Pancreas (tissue), 10 donors: ENCODE data around the gene ERN1. TPM values are rescaled to one million over a fixed set of nuclear protein-coding genes. Genes with fewer than 3 reads are reported as not detected.

Experiments
- ATAC-seq, 4 donors: fragments of 200-7000 bp; cut with Tn5 transposase; one replicate each; pipeline versions ENCODE4 v1.8.0 to v1.9.1; 2020; ENCODE audit warnings: mild to moderate bottlenecking in 4 of 4, moderate library complexity in 4 of 4
- DNase-seq, 6 donors: peaks; one replicate each; pipeline ENCODE4 v3.0.0-alpha.2; 2020
- FAIRE-seq: peaks from 2 replicates; lab custom pipeline; 2012; peaks lifted over from hg19 to GRCh38; lab: Jason Lieb, UNC
- H3K27ac ChIP-seq, 4 donors: fragments of 200-600 bp; sonication (generic); 1 replicate in 3 of 4; 2 replicates in 1 of 4; pipeline versions ENCODE4 v1.5.0 to v1.8.0; 2020
- H3K27me3 ChIP-seq, 4 donors: fragments of 200-600 bp; one replicate each; pipeline ENCODE4 v1.8.0; 2021
- H3K36me3 ChIP-seq, 3 donors: fragments of 200-600 bp; sonication (generic) in 1 of 3; one replicate each; pipeline versions ENCODE4 v1.5.0 to v1.8.0; 2020 to 2021
- H3K4me1 ChIP-seq, 3 donors: fragments of 200-600 bp; one replicate each; pipeline ENCODE4 v1.8.0; 2021
- H3K4me3 ChIP-seq, 4 donors: fragments of 200-600 bp; sonication (generic) in 2 of 4; one replicate each; pipeline versions ENCODE4 v1.5.0 to v1.8.0; 2020 to 2021
- H3K9me3 ChIP-seq, 4 donors: fragments of 200-600 bp; one replicate each; pipeline ENCODE4 v1.8.0; 2021
- WGBS, 2 donors: extraction: QIAGEN DNeasy Blood & Tissue Kit; methylation state at CpG; one replicate each; pipeline ENCODE4 v1.1.7; 2013; 5-methylcytosine and 5-hydroxymethylcytosine counted together
- intact Hi-C, 3 donors: fragments of 100-400 bp; cut with DNase I; formaldehyde crosslinking; loops; one replicate each; pipeline versions ENCODE4 v1.11.1 to v1.14.2; 2022
- polyA plus RNA-seq, 2 donors: library from polyadenylated mRNA; stranded (reverse); fragments of 200-250 nt; gene quantifications; one replicate each; pipeline ENCODE4 v1.2.3, GENCODE V29; 2013
- total RNA-seq, 6 donors: library from RNA; stranded (reverse); fragmentation: NEBNext Ultra II Directional in 4 of 6; extraction: Animal tissue kit (Norgen Biotek cat#: 25700) in 4 of 6; gene quantifications; one replicate each; pipeline versions ENCODE4 v1.2.1 to v1.2.4, GENCODE V29; 2021 to 2023
- TF ChIP-seq, protein P1 (sequence below), 4 donors: fragments of 200-600 bp; sonication (generic) in 3 of 4; IDR thresholded peaks; one replicate each; pipeline versions ENCODE4 v1.5.0 to v1.8.0; 2021; ENCODE audit warnings: antibody characterized with exemption in 4 of 4
- donor health status: healthy with polysubstance abuse.
- donor health status: DM: no; HTN: no; CAD: no; lungs with moderate emphysema.
- donor health status: DM: no; HTN: no; CAD: no.
- donor health status: control.
- donor health status: control.
- donor health status: Bipolar disorder and iron deficiency.
- donor health status: DM: yes; HTN: yes; CAD: no.
- donor health status: DM: no; HTN: no; CAD: no.
- donor health status: DM: no; HTN: no; CAD: no.
- donor health status: DM: yes; HTN: yes; CAD: no.

Gene ERN1
- total and polyA plus RNA-seq, 8 donors = 10.4 to 151 (median 39.1) TPM

- 35 to 47% methylated on average over 2 of the region's 2 CpGs for WGBS, 2 donors
- FAIRE-seq = no peak
These were observed 16.9 kb downstream of the ERN1 start for GRCh38 chr17:64113006-64113405.

GRCh38 chr17:64111831-64112230 lies 18.1 kb downstream of the ERN1 start:
- DNase-seq (no peak), ATAC-seq (no peak), FAIRE-seq (no peak)
- Histone ChIP-seq H3K4me3 (no peak overlapping the region), H3K9me3 (no peaks in the 10 kb centered on the region), H3K4me1 (peaks cover 58 to 92% (median 66%) of the 10 kb centered on the region in 3 donors), H3K27me3 (no peaks in the 10 kb centered on the region), H3K27ac (peak overlapping the region in 2 of 4 donors; percentile 19 to 70), H3K36me3 (no peaks in the 10 kb centered on the region)
- TF ChIP-seq, protein P1, sequence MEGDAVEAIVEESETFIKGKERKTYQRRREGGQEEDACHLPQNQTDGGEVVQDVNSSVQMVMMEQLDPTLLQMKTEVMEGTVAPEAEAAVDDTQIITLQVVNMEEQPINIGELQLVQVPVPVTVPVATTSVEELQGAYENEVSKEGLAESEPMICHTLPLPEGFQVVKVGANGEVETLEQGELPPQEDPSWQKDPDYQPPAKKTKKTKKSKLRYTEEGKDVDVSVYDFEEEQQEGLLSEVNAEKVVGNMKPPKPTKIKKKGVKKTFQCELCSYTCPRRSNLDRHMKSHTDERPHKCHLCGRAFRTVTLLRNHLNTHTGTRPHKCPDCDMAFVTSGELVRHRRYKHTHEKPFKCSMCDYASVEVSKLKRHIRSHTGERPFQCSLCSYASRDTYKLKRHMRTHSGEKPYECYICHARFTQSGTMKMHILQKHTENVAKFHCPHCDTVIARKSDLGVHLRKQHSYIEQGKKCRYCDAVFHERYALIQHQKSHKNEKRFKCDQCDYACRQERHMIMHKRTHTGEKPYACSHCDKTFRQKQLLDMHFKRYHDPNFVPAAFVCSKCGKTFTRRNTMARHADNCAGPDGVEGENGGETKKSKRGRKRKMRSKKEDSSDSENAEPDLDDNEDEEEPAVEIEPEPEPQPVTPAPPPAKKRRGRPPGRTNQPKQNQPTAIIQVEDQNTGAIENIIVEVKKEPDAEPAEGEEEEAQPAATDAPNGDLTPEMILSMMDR (IDR thresholded peaks at IDR 0.05) = no peak
- WGBS, 2 donors = 68 to 82% methylated on average over 4 of the region's 4 CpGs
- intact Hi-C loops = no loop called here

More at GRCh38 chr17:64113006-64113405, 16.9 kb downstream of the ERN1 start:
- Histone ChIP-seq H3K9me3 (no peaks in the 10 kb centered on the region), H3K4me3 (no peak overlapping the region), H3K27me3 (no peaks in the 10 kb centered on the region), H3K4me1 (peaks cover 54 to 94% (median 62%) of the 10 kb centered on the region in 3 donors), H3K36me3 (no peaks in the 10 kb centered on the region), H3K27ac (peak overlapping the region in 2 of 4 donors; percentile 42 to 84)
- ATAC-seq (no peak), DNase-seq (no peak)
- TF ChIP-seq, protein P1 (IDR thresholded peaks at IDR 0.05) = no peak
- intact Hi-C loops = no loop called here

GRCh38 chr17:64110379-64111152 lies 19.4 kb downstream of the ERN1 start:
- ATAC-seq (no peak), FAIRE-seq (no peak), DNase-seq (no peak)
- intact Hi-C loops = no loop called here
- no peak overlapping the region for H3K4me3 ChIP-seq
- H3K4me1 ChIP-seq = peaks cover 59 to 91% (median 75%) of the 10 kb centered on the region in 3 donors
- H3K27ac ChIP-seq = peak overlapping the region in 1 of 4 donors; percentile 70
- TF ChIP-seq, protein P1 (IDR thresholded peaks at IDR 0.05) = no peak
- WGBS, 2 donors = 57 to 60% methylated on average over 12 of the region's 12 CpGs
- H3K9me3 ChIP-seq = no peaks in the 10 kb centered on the region
- H3K27me3 ChIP-seq = no peaks in the 10 kb centered on the region
- H3K36me3 ChIP-seq = no peaks in the 10 kb centered on the region

- no peaks in the 10 kb centered on the region for H3K27me3 ChIP-seq
- 86 to 93% methylated on average over 5 of the region's 5 CpGs for WGBS, 2 donors
- TF ChIP-seq, protein P1 (IDR thresholded peaks at IDR 0.05) = no peak
- H3K4me3 ChIP-seq = no peak overlapping the region
- intact Hi-C loops = no loop called here
- peak overlapping the region in 2 of 4 donors; percentile 25 to 70 for H3K27ac ChIP-seq
- ATAC-seq (no peak), FAIRE-seq (no peak), DNase-seq (no peak)
- H3K36me3 ChIP-seq = no peaks in the 10 kb centered on the region
- H3K9me3 ChIP-seq = no peaks in the 10 kb centered on the region
- H3K4me1 ChIP-seq = peaks cover 54 to 92% (median 75%) of the 10 kb centered on the region in 3 donors
These were observed 20.5 kb downstream of the ERN1 start for GRCh38 chr17:64109400-64109799.
